Left ventricle myocardium inferior (tissue), 1 donor: Measurements from ENCODE around the gene KRT6C. TPM values are rescaled to one million over a fixed set of nuclear protein-coding genes. Genes with fewer than 3 reads are reported as not detected.
"Not testable (repeated sequence)": the region's sequence is repeated elsewhere in the genome, so short reads cannot be mapped to it uniquely, and the experiment has no call there.

ENCODE experiments used
- DNase-seq: peaks from one replicate; pipeline ENCODE4 v3.0.0-alpha.2; 2020
- H3K27ac ChIP-seq: fragments of 200-600 bp; replicated peaks from 2 replicates; pipeline ENCODE4 v1.8.0; 2021
- H3K27me3 ChIP-seq: fragments of 200-600 bp; 2 replicates; pipeline ENCODE4 v1.8.0; 2021; ENCODE audit warnings: low read depth
- H3K36me3 ChIP-seq: fragments of 200-600 bp; 2 replicates; pipeline ENCODE4 v1.8.0; 2021
- H3K4me1 ChIP-seq: fragments of 200-600 bp; 2 replicates; pipeline ENCODE4 v1.8.0; 2021
- H3K4me3 ChIP-seq: fragments of 200-600 bp; 2 replicates; pipeline ENCODE4 v1.8.0; 2021; ENCODE audit warnings: mild to moderate bottlenecking, moderate library complexity
- H3K9me3 ChIP-seq: fragments of 200-600 bp; replicated peaks from 2 replicates; pipeline ENCODE4 v1.8.0; 2021
- CTCF ChIP-seq: fragments of 200-600 bp; IDR thresholded peaks from 2 replicates; pipeline ENCODE4 v1.8.0; 2021; ENCODE audit warnings: antibody characterized with exemption, mild to moderate bottlenecking, borderline replicate concordance
- intact Hi-C: fragments of 100-400 bp; cut with micrococcal nuclease; formaldehyde crosslinking; loops from one replicate; pipeline ENCODE4 v1.11.0; 2022
- total RNA-seq: library from RNA; stranded (reverse); fragmentation: NEBNext Ultra II Directional; extraction: Animal tissue kit (Norgen Biotek cat#: 25700); gene quantifications from one replicate; pipeline ENCODE4 v1.2.1, GENCODE V29; 2021
- donor health status: DM: no; HTN: yes; CAD: no; lungs with severe emphysema.

Gene KRT6C
- total RNA-seq, 1 donor from 2014 or later, result not detected

DNA sequence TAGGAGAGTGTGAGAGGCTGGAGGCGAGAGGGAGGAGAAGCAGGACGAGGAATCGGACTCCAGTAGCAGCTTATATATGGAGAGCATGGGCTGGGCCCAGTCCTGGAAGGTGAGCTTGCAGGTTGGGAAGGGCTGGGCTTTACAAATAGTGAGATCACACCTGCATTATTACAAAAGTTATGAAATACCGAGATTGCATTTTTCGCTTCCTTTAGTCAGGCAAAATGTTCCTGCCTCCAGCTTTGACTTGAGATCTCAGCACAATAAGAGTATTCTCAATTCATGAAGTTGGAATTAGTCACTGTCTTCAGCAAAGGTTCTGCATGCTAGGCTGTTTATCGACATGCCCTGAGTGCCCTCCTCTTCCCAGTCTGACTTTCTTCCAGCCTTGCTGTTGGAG is 21.5 kb downstream of the KRT6C start, which contains the start of gene KRT6B:
TSS of gene KRT6B (minus strand) at position 46 of the 400 bp plus-strand sequence. CDS start 68 bp downstream, outside the sequence.
- Histone ChIP-seq H3K27ac (no peak within 1 kb of the TSS), H3K36me3 (no peaks in the 10 kb centered on the region), H3K4me3 (no peak within 1 kb of the TSS), H3K27me3 (peaks cover 24% of the 10 kb centered on the region), H3K4me1 (no peaks in the 10 kb centered on the region), H3K9me3 (no peaks in the 10 kb centered on the region)
- no peak for TF ChIP-seq CTCF
- no peak for DNase-seq
- intact Hi-C loops, result no loop called here

GRCh38 chr12:52448228-52448627 is 25.4 kb downstream of the KRT6C start:
- Histone ChIP-seq H3K4me1 (no peaks in the 10 kb centered on the region), H3K9me3 (no peaks in the 10 kb centered on the region), H3K36me3 (no peaks in the 10 kb centered on the region), H3K27me3 (peaks cover 54% of the 10 kb centered on the region), H3K4me3 (no peak overlapping the region), H3K27ac (no peak overlapping the region)
- TF ChIP-seq CTCF, result no peak
- intact Hi-C loops, result no loop called here
- DNase-seq, result no peak

- intact Hi-C loops, DNase-seq, H3K4me1 ChIP-seq, H3K36me3 ChIP-seq, H3K27ac ChIP-seq, H3K4me3 ChIP-seq, H3K9me3 ChIP-seq: not testable (repeated sequence)
- peaks cover 64% of the 10 kb centered on the region for H3K27me3 ChIP-seq
Observed at GRCh38 chr12:52447196-52447595, 26.4 kb downstream of the KRT6C start.

DNA sequence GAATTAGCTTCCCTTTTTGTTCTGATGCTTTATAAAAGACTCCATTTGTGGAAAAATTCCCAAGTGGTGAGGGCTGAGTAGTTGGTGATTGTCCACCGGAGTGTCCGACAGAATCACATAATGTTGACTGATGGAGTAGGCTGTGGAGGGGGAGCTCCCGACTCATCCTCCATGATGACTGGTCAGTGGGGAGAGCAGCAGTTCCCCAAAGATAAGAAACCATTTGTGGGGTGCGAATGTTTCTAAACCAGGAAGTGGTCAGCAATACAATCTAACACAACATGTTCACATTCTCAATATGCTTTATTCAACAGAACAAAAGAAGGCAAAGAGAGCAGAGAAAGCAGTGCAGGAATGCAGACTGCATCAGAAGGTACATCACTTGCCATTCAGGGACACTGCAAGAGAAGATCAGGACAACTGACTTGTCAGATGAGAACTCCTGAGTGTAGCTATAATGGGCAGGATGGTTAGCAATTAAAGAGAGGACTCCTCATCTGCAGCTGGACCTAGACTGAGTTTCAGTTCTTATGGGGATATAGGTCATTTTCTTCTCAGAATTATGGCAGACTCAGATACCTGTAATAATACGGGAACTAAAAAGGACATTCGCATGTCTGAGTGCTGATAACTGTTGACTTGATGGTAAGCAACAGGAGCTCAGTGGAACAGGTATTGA is 27.1 kb downstream of the KRT6C start:
- Histone ChIP-seq H3K4me1 (peaks cover 5% of the 10 kb centered on the region), H3K27ac (no peak overlapping the region), H3K4me3 (no peak overlapping the region), H3K9me3 (no peaks in the 10 kb centered on the region), H3K27me3 (peaks cover 71% of the 10 kb centered on the region), H3K36me3 (no peaks in the 10 kb centered on the region)
- intact Hi-C loops, result no loop called here
- no peak for DNase-seq
- TF ChIP-seq CTCF, result no peak

DNA sequence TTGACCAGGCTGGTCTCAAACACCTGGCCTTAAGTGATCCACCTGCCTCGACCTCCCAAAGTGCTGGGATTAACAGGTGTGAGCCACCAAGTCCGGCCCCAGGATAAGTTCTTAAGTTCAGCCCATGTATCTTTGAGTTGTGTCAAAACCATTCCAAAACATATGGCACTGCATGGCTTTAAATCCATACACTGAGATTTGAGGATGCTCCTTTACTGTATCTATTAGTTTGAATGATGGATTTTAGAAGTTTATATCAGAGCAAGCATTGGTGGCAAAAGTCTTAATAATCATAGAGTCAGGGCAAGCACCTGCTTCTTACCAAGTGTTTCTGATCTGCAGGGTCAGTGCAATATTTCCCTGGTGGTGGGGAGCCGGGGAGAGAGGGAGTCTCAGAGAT is 27.7 kb downstream of the KRT6C start:
- intact Hi-C loops, result no loop called here
- DNase-seq, result no peak
- no peak for TF ChIP-seq CTCF
- H3K36me3 ChIP-seq, result no peaks in the 10 kb centered on the region
- H3K9me3 ChIP-seq, result no peaks in the 10 kb centered on the region
- H3K27me3 ChIP-seq, result peaks cover 75% of the 10 kb centered on the region
- H3K27ac ChIP-seq, result no peak overlapping the region
- H3K4me3 ChIP-seq, result no peak overlapping the region
- peaks cover 5% of the 10 kb centered on the region for H3K4me1 ChIP-seq

DNA sequence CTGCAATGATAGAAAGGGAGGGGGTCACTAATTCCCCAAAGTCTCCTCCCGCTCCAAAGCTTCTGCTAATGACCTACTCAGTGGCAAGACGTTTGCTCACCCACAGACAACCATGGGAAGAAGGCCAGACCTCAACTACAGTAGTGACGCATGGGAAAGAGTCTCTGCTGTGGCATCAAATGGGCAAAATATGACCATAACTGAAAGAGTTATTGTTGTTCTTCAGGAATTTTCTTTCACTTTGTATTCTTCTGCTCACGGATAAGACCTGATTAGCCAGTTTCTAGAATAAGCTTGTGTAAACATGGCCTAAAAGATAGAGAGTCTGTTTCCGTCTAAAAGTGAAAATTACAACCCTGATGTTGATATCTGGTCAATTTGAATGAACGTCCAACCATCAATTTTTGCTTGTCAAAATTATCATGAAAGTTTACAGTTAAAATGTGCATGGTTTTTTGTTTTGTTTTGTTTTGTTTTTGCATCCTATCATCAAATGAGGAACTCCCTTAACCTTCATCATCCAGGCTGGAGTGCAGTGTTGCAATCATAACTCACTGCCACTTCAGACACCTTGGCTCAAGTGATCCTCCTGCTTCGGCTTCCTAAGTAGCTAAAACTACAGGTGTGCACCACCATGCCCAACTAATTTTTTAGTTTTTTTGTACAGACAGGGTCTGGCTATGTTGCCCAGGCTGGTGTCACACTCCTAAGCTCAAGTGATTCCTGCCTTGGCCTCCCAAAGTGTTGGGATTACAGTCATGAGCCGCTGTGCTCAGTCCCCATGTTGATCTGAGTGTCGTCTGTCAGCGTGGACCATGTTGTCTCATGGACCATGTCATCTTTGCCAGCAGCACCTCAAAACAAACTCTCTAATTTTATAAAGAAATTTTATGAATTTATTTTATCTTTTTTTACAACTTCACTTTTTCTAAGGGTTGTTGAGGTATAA is 28.7 kb downstream of the KRT6C start:
- no peak for DNase-seq
- Histone ChIP-seq H3K9me3 (no peaks in the 10 kb centered on the region), H3K36me3 (no peaks in the 10 kb centered on the region), H3K4me3 (no peak overlapping the region), H3K4me1 (peaks cover 5% of the 10 kb centered on the region), H3K27me3 (peaks cover 71% of the 10 kb centered on the region), H3K27ac (no peak overlapping the region)
- TF ChIP-seq CTCF, result no peak
- intact Hi-C loops, result no loop called here
